Endodermal cell (in vitro differentiated cells): Measurements from ENCODE around the gene ZNF236. TPM values are rescaled to one million over a fixed set of nuclear protein-coding genes. Genes with fewer than 3 reads are reported as not detected.

Experiments
- DNase-seq: peaks from one replicate; pipeline ENCODE4 v3.0.0-alpha.2; 2017
- H3K27ac ChIP-seq: 2 replicates; pipeline ENCODE4 v1.5.1; 2013; ENCODE audit warnings: mild to moderate bottlenecking, low read depth, low read length, moderate library complexity
- H3K27me3 ChIP-seq: 2 replicates; pipeline ENCODE4 v1.6.1; 2013; ENCODE audit warnings: mild to moderate bottlenecking, low read length, moderate library complexity; ENCODE audit not compliant: insufficient read depth, control insufficient read depth, poor library complexity, severe bottlenecking
- H3K36me3 ChIP-seq: 2 replicates; pipeline ENCODE4 v1.7.0; 2013; ENCODE audit warnings: mild to moderate bottlenecking, low read length, moderate library complexity; ENCODE audit not compliant: control insufficient read depth, insufficient read depth
- H3K4me1 ChIP-seq: one replicate; pipeline ENCODE4 v1.7.0; 2013; ENCODE audit warnings: low read length; ENCODE audit not compliant: control insufficient read depth, insufficient read depth
- H3K4me3 ChIP-seq: 2 replicates; pipeline ENCODE4 v1.5.1; 2013; ENCODE audit warnings: mild to moderate bottlenecking, low read length, moderate library complexity
- H3K9ac ChIP-seq: 2 replicates; pipeline ENCODE4 v1.6.1; 2013; ENCODE audit warnings: mild to moderate bottlenecking, low read length, moderate library complexity; ENCODE audit not compliant: poor library complexity, severe bottlenecking; ENCODE audit errors: extremely low read depth
- H3K9me3 ChIP-seq: 2 replicates; pipeline ENCODE4 v1.6.1; 2013; ENCODE audit warnings: mild to moderate bottlenecking, low read length, moderate library complexity; ENCODE audit not compliant: control insufficient read depth
- H3K27ac Mint-ChIP-seq: 2 replicates; pipeline ENCODE4 v1.8.0; 2020; ENCODE audit warnings: mixed read lengths
- H3K27me3 Mint-ChIP-seq: 2 replicates; pipeline ENCODE4 v1.8.0; 2021; ENCODE audit warnings: mild to moderate bottlenecking, mixed read lengths; ENCODE audit not compliant: insufficient read depth
- H3K36me3 Mint-ChIP-seq: 2 replicates; pipeline ENCODE4 v1.8.0; 2020; ENCODE audit warnings: low read depth, mixed read lengths
- H3K4me1 Mint-ChIP-seq: 2 replicates; pipeline ENCODE4 v1.8.0; 2020; ENCODE audit warnings: mixed read lengths
- H3K4me3 Mint-ChIP-seq: 2 replicates; pipeline ENCODE4 v1.8.0; 2020; ENCODE audit warnings: mild to moderate bottlenecking, moderate library complexity, mixed read lengths
- H3K9me3 Mint-ChIP-seq: 2 replicates; pipeline ENCODE4 v1.8.0; 2020; ENCODE audit warnings: mild to moderate bottlenecking, mixed read lengths
- WGBS, 2 experiments: methylation state at CpG; one replicate each; pipeline versions ENCODE4 v1.1.5 to v1.1.7; 2013; ENCODE audit warnings: missing lambda C conversion rate in 2 of 2, mixed read lengths in 1 of 2; ENCODE audit not compliant: insufficient coverage in 1 of 2, insufficient read length in 1 of 2; 5-methylcytosine and 5-hydroxymethylcytosine counted together
- total RNA-seq, 2 donors: library from RNA; stranded (reverse); fragmentation: NEBNext Ultra II Directional in 1 of 2; extraction: Animal tissue kit (Norgen Biotek cat#: 25700) in 1 of 2; gene quantifications; 2 replicates in 1 of 2; 3 replicates in 1 of 2; pipeline ENCODE4 v1.2.1, GENCODE V29; 2021
- TF ChIP-seq, protein P1 (sequence below): fragments of 200-600 bp; sonication (generic); conservative IDR thresholded peaks from 2 replicates; pipeline ENCODE4 v1.5.0; 2021; ENCODE audit warnings: antibody characterized with exemption, mild to moderate bottlenecking

Gene ZNF236
- total RNA-seq, 2 donors from 2014 or later = 27.0 to 28.3 TPM

DNA sequence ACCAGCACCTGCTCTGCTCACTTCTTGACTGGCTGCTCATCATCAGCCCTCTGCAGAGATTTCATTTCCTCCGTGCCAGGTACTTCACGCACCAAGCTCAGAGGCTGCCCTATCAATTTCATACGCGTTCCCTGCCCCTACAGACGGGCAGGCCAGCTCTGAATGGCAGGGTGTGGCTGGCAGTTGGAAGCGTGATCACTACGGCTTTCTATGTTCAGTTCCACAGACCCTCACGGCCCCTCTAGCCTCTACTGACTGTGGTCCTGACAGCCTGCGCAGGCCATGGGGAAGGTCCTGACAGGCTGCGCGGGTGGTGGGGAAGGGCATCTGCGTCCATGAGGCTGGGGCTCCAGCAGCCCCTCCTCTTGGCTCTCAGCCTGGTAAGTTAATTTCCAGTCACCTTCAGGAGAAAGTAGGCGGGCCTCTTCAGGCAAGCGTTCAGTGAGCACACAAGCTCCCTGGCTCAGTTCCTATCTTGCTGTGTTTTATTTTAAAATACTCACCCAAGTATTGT is 154.8 kb downstream of the ZNF236 start:
- no peak overlapping the region for H3K4me3 Mint-ChIP-seq
- Histone ChIP-seq H3K9ac (no peak overlapping the region), H3K4me1 (no peaks in the 10 kb centered on the region), H3K4me3 (no peak overlapping the region), H3K36me3 (peaks cover 6% of the 10 kb centered on the region), H3K9me3 (no peaks in the 10 kb centered on the region), H3K27ac (no peak overlapping the region), H3K27me3 (no peaks in the 10 kb centered on the region)
- H3K27me3 Mint-ChIP-seq = no peaks in the 10 kb centered on the region
- 95 to 97% methylated on average over 11 to 14 of the region's 14 CpGs for WGBS, 2 experiments
- H3K27ac Mint-ChIP-seq = no peak overlapping the region
- no peaks in the 10 kb centered on the region for H3K9me3 Mint-ChIP-seq
- peaks cover 20% of the 10 kb centered on the region for H3K36me3 Mint-ChIP-seq
- TF ChIP-seq, protein P1, sequence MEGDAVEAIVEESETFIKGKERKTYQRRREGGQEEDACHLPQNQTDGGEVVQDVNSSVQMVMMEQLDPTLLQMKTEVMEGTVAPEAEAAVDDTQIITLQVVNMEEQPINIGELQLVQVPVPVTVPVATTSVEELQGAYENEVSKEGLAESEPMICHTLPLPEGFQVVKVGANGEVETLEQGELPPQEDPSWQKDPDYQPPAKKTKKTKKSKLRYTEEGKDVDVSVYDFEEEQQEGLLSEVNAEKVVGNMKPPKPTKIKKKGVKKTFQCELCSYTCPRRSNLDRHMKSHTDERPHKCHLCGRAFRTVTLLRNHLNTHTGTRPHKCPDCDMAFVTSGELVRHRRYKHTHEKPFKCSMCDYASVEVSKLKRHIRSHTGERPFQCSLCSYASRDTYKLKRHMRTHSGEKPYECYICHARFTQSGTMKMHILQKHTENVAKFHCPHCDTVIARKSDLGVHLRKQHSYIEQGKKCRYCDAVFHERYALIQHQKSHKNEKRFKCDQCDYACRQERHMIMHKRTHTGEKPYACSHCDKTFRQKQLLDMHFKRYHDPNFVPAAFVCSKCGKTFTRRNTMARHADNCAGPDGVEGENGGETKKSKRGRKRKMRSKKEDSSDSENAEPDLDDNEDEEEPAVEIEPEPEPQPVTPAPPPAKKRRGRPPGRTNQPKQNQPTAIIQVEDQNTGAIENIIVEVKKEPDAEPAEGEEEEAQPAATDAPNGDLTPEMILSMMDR = no peak
- DNase-seq = peak; percentile 40
- peaks cover 9% of the 10 kb centered on the region for H3K4me1 Mint-ChIP-seq

DNA sequence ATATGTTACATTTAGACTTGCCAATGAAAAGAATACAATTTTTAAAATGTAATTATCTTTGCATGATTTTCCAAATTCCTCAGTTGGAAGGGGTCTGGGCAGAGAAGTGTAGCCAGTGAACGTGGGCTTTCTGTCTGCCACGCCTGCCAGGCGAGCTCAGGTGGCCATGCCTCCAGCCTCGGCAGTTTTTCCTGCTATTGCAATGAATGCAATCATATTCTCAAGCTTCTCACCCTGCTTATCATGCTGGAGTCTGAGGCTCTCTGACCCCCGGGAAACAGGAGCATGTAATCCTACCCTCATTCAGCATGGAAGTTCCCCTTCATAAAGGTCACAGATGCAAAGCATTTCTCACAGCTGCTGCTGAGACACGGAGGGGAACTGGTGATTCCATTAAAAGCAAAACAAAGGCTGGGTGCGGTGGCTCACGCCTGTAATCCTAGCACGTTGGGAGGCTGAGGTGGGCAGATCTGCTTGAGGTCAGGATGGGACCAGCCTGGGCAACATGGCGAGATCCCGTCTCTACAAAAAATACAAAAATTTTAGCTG is 155.4 kb downstream of the ZNF236 start:
- Mint-ChIP-seq H3K36me3 (peaks cover 20% of the 10 kb centered on the region), H3K4me3 (no peak overlapping the region), H3K27ac (no peak overlapping the region), H3K9me3 (no peaks in the 10 kb centered on the region), H3K4me1 (peaks cover 9% of the 10 kb centered on the region), H3K27me3 (no peaks in the 10 kb centered on the region)
- TF ChIP-seq, protein P1 = no peak
- H3K9ac ChIP-seq = no peak overlapping the region
- H3K27me3 ChIP-seq = no peaks in the 10 kb centered on the region
- WGBS, 2 experiments = 89 to 92% methylated on average over 8 to 11 of the region's 11 CpGs
- no peaks in the 10 kb centered on the region for H3K9me3 ChIP-seq
- H3K4me1 ChIP-seq = no peaks in the 10 kb centered on the region
- DNase-seq = peak; percentile 28
- no peak overlapping the region for H3K4me3 ChIP-seq
- peaks cover 6% of the 10 kb centered on the region for H3K36me3 ChIP-seq
- H3K27ac ChIP-seq = peak overlapping the region; percentile 52

DNA sequence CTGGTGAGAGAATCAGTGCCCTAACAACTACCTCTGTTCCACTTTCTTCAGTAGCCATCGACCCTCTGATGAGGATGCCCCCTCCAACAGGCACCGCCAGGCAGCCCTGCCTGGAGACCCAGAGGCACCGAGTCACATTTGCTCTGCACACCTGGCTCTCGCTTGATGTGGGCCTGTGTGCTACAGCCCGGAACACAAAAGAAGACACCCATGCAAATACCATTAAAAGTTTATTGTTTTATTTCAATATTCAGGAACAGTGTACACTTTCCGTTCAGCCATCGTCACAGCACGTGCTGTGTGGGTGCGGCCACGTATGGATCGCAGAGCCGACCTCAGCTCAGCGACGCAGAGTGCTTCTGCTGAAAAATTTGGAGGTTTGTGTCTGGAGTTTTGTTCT is 156.3 kb downstream of the ZNF236 start:
- Mint-ChIP-seq H3K27ac (no peak overlapping the region), H3K27me3 (no peaks in the 10 kb centered on the region), H3K4me3 (no peak overlapping the region), H3K9me3 (no peaks in the 10 kb centered on the region), H3K4me1 (peaks cover 16% of the 10 kb centered on the region), H3K36me3 (peaks cover 20% of the 10 kb centered on the region)
- peaks cover 6% of the 10 kb centered on the region for H3K36me3 ChIP-seq
- no peaks in the 10 kb centered on the region for H3K4me1 ChIP-seq
- no peak overlapping the region for H3K27ac ChIP-seq
- TF ChIP-seq, protein P1 = no peak
- no peaks in the 10 kb centered on the region for H3K27me3 ChIP-seq
- 86 to 89% methylated on average over 12 to 14 of the region's 14 CpGs for WGBS, 2 experiments
- H3K9ac ChIP-seq = no peak overlapping the region
- H3K9me3 ChIP-seq = no peaks in the 10 kb centered on the region
- H3K4me3 ChIP-seq = no peak overlapping the region
- DNase-seq = peak; percentile 25
